ENCODE results near the gene AQP12B. TPM values are rescaled to one million over a fixed set of nuclear protein-coding genes. Genes with fewer than 3 reads are reported as not detected.
A peak's percentile ranks its signal among the peaks of the same experiment; 100 is the strongest.
"Not testable (repeated sequence)": the region's sequence is repeated elsewhere in the genome, so short reads cannot be mapped to it uniquely, and the experiment has no call there.

The AQP12B gene
- polyA plus RNA-seq, 4 donors, result 0.18 to 1.5 (median 0.70) TPM

DNA sequence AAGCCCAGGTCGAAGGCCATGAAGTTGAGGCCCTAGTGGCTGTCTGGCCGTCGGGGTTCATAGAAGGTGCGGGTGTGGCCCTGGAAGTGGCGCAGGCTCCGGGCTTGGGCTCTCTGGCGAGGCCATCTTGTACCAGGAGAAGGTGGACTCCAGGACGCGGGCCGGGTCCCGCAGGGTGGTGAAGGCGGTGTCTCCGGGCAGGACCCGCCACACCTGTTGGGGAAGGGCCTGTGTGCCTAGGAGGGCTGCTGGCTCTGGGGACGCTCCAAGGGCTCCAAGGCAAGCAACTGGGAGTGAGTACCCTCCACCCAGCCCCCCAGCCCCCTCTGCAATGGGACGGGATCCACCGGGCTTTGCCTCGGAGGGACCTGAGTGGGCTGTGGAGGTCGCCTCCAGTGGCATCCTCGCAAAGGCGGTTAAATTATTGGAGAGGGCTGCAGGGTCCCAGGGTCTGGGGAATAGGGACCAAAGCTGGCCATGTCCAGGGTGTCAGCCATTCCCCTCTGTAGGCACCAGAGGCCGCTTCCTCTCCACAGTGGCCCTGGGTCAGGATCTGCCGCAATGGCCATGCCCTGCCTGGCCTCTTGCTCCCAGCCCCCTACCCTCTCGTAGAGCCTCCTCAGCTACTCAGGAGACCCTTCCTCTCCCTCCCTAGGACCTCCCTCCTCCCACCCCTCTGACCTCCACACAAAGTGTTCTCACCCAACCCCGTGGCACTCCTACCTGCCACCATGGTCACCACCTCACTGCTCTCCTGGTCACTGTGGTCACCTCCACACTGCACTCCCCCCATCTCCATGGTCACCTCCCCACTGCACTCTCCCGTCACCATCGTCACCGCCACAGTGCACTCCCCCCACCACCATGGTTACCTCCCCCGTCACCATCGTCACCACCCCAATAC is 19.3 kb upstream of the AQP12B start:
- no peak for DNase-seq (ENCODE audit: low read depth in 4 of 4, low spot score in 3 of 4)

DNA sequence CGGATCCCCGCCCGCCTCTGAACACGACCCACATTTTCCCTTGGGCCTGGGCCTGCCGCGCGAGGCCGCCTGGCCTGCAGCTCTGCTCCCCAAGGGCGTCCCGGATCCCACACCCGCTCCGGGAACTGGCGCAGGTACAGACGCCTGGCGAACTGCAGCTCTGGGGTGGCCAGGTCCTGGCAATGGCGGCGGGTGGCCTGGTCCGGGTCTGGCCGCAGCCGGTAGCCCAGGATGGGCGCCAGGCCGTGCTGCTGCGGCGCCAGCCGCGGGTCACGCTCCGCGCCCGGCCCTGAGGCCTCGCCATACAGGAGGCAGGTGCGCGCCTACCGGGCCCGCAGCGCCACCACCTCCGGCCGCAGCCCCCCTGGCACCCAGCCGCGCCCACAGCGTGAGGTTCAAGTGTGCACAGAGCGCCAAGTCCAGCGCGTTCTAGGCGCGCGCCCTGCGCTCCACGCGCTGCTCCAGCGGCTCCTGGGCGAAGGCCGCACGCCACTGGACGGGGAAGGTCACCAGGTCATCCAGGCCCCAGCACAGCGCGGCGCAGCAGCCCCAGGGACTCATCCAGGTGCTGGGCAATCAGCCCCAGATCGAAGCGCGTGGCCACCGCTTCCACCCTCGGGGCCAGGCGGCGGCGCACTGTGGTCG is 18.5 kb upstream of the AQP12B start:
- no peak for DNase-seq (ENCODE audit: low read depth in 4 of 4, low spot score in 3 of 4)

DNA sequence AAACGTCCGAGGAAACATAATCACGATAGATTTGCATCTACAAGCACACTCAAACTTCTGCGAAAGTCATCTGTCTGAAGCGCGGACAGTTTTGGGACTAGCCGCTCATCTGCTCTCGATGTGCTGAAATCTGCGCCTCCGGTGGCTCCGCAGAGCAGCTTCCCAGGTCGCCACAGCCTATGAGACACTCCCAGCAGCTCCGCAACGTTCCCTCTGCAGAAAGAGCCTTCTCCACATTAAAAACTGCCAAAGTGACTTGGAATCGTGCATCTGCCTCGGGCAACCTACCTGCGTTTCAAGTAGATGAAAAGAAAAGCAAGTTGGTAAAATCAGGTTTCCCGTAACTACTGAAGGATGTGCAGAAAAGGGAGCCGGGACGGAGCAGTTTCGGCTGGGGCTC is 17.9 kb upstream of the AQP12B start:
- DNase-seq (ENCODE audit: low read depth in 4 of 4, low spot score in 3 of 4), result not testable (repeated sequence)

DNA sequence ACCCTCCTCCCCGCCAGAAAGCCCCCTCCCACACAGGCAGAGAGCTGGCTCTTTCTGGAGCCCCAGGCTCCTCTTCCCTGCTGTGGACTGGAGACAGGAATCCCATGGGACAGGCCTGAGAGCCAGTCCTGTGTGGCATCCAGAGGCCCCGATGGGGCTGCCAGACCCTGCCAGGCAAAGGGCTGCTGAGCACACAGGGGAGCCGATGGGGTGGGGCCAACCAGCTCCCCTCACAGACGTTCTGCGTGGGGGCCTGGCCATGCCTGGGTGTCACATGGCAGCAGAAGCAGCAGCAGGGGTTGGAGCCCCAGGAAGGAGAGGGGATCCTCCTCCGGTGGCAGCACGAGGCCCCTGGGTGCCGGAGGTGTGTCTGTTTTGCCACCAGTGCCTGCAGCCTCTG is 17.1 kb upstream of the AQP12B start:
- not testable (repeated sequence) for DNase-seq (ENCODE audit: low read depth in 4 of 4, low spot score in 3 of 4)

- not testable (repeated sequence) for DNase-seq (ENCODE audit: low read depth in 4 of 4, low spot score in 3 of 4)
These were observed 16.3 kb upstream of the AQP12B start for GRCh38 chr2:240698852-240699561.

DNA sequence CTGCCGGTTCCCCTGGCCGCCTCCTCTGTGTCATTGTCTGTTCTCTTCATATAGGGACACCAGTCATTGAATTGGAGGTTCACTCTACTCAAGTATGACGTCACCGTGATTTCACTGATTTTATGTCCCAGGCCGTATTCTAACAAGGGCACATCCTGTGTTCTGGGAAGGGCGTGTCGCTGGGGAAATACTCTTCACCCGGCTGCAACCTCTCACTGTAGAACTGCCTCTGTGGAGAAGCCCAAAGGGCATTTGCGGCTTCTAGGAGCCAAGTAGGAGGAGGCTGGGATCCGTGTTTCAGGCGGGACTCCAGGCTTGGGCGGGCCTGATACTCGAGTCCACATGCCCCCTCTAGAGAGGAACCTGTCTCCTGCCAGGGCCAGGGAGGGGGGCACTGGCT is 13.8 kb upstream of the AQP12B start:
- not testable (repeated sequence) for DNase-seq (ENCODE audit: low read depth in 4 of 4, low spot score in 3 of 4)

- DNase-seq (ENCODE audit: low read depth in 4 of 4, low spot score in 3 of 4), result not testable (repeated sequence)
These were observed 12.9 kb upstream of the AQP12B start for GRCh38 chr2:240695593-240695992.

- DNase-seq (ENCODE audit: low read depth in 4 of 4, low spot score in 3 of 4), result not testable (repeated sequence)
These were observed 11.6 kb upstream of the AQP12B start for GRCh38 chr2:240694304-240694703.

- not testable (repeated sequence) for DNase-seq (ENCODE audit: low read depth in 4 of 4, low spot score in 3 of 4)
These were observed 10.2 kb upstream of the AQP12B start for GRCh38 chr2:240692583-240693561.

- DNase-seq (ENCODE audit: low read depth in 4 of 4, low spot score in 3 of 4), result not testable (repeated sequence)
These were observed 9.1 kb upstream of the AQP12B start, which contains the start of gene AQP12A for GRCh38 chr2:240691631-240692420. TSS of gene AQP12A (plus strand) at chr2:240691866. CDS start at chr2:240691914, 48 bp downstream.

DNA sequence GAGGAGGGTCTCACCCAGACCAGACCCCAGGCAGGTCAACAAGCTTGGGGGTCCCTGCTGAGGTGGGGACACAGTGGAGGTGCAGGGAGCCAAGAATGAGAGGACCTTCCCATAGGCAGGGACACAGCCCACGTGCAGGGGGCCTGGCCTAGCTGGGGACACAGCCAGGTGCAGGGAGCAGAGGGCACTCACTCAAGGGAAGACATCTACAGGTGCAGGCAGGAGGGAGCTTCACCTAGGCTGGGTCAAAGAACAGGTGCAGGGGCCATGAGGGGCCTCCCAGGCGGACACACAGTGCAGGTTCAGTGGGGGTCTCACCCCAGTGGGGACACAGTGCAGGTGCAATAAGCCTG is 8.4 kb upstream of the AQP12B start:
- DNase-seq (ENCODE audit: low read depth in 4 of 4, low spot score in 3 of 4), result not testable (repeated sequence)

DNA sequence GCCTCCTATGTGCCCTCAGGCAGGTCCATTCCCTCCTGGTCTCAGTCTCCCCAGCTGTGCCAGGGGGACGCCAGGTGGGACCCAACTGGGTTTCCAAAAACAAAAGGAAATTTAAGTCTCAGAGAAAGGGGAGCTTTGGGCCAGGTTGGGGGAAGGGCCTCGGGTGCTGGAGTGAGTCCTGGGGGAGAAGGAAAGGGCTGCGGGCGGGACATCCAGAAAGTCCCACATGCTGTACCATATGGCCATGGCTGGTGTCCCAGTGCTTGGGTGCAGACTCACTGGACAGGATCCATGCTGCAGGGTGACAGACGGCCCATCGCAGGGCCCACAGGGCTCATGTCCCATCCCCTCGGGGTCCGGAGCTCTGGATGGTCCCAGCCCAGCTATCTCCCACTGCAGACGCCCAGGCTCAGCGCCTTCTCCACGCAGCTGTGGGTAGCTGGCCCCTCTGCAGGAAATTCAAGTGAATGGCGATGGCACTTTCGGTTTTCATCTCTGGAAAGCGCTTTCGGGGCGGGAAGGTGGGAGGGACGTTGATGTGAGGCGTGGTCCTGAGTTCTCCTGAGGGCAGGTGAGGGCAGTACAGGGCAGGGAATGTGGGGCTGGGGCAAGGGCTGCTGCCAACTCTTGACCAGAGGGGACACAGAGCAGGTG is 7.9 kb upstream of the AQP12B start:
- not testable (repeated sequence) for DNase-seq (ENCODE audit: low read depth in 4 of 4, low spot score in 3 of 4)

- no peak for DNase-seq (ENCODE audit: low read depth in 4 of 4, low spot score in 3 of 4)
These were observed 7.3 kb upstream of the AQP12B start for GRCh38 chr2:240689975-240690374.

GRCh38 chr2:240688553-240688919 is 5.9 kb upstream of the AQP12B start:
- DNase-seq (ENCODE audit: low read depth in 4 of 4, low spot score in 3 of 4), result no peak

GRCh38 chr2:240687741-240688552 is 5.3 kb upstream of the AQP12B start:
- DNase-seq (ENCODE audit: low read depth in 4 of 4, low spot score in 3 of 4), result no peak

- peak in 1 of 4 donors; percentile 51 for DNase-seq (ENCODE audit: low read depth in 4 of 4, low spot score in 3 of 4)
These were observed 4.5 kb upstream of the AQP12B start for GRCh38 chr2:240687045-240687740.

- no peak for DNase-seq (ENCODE audit: low read depth in 4 of 4, low spot score in 3 of 4)
These were observed 3.8 kb upstream of the AQP12B start for GRCh38 chr2:240686460-240686859.

Measured in right renal pelvis (tissue), 4 donors.